ENCODE measurements around the gene TLR6.

GRCh38 chr4:38861791-38862190, 5.2 kb upstream of the TLR6 start:
- TF ChIP-seq CTCF (IDR thresholded peaks at IDR 0.05) (no peak), POLR2A (IDR thresholded peaks at IDR 0.05) (no peak)

Data from thyroid gland (tissue), 4 donors.